ENCODE measurements around the gene BORCS6. TPM values are rescaled to one million over a fixed set of nuclear protein-coding genes. Genes with fewer than 3 reads are reported as not detected.

Gene BORCS6
- total and polyA plus RNA-seq, 2 donors = 8.5 to 11.4 TPM

- H3K27ac ChIP-seq (ENCODE audit: low read depth in 1 of 2, low read length in 1 of 2) = peak overlapping the region in 1 of 2 donors; percentile 21
- WGBS = 91% methylated on average over 4 of the region's 4 CpGs
- no peak overlapping the region for H3K4me3 ChIP-seq (ENCODE audit: low read length in 2 of 2)
- H3K4me1 ChIP-seq (ENCODE audit: control insufficient read depth in 2 of 2, insufficient read depth in 2 of 2, low read length in 2 of 2) = peaks cover 46 to 81% of the 10 kb centered on the region in 2 donors
- H3K27me3 ChIP-seq (ENCODE audit: control insufficient read depth in 2 of 2, insufficient read depth in 1 of 2, low read length in 1 of 2) = no peaks in the 10 kb centered on the region
- H3K9me3 ChIP-seq (ENCODE audit: control insufficient read depth in 2 of 2, insufficient read depth in 1 of 2, low read length in 1 of 2) = peaks cover 0 to 6% of the 10 kb centered on the region in 2 donors
- H3K36me3 ChIP-seq (ENCODE audit: control insufficient read depth in 2 of 2, insufficient read depth in 2 of 2, low read length in 1 of 2) = peaks cover 26 to 31% of the 10 kb centered on the region in 2 donors
- DNase-seq (ENCODE audit: low read depth in 6 of 9, low spot score in 9 of 9) = no peak
Observed at GRCh38 chr17:8160224-8160577, 29.8 kb downstream of the BORCS6 start.

- Histone ChIP-seq H3K36me3 (ENCODE audit: control insufficient read depth in 2 of 2, insufficient read depth in 2 of 2, low read length in 1 of 2) (peaks cover 26 to 31% of the 10 kb centered on the region in 2 donors), H3K9me3 (ENCODE audit: control insufficient read depth in 2 of 2, insufficient read depth in 1 of 2, low read length in 1 of 2) (peaks cover 0 to 6% of the 10 kb centered on the region in 2 donors), H3K4me3 (ENCODE audit: low read length in 2 of 2) (no peak overlapping the region), H3K4me1 (ENCODE audit: control insufficient read depth in 2 of 2, insufficient read depth in 2 of 2, low read length in 2 of 2) (peaks cover 50 to 81% of the 10 kb centered on the region in 2 donors), H3K27ac (ENCODE audit: low read depth in 1 of 2, low read length in 1 of 2) (peak overlapping the region in 1 of 2 donors; percentile 55), H3K27me3 (ENCODE audit: control insufficient read depth in 2 of 2, insufficient read depth in 1 of 2, low read length in 1 of 2) (no peaks in the 10 kb centered on the region)
- 95% methylated on average over 4 of the region's 4 CpGs for WGBS
- no peak for DNase-seq (ENCODE audit: low read depth in 6 of 9, low spot score in 9 of 9)
Observed at GRCh38 chr17:8159459-8160223, 30.3 kb downstream of the BORCS6 start.

- Histone ChIP-seq H3K27me3 (ENCODE audit: control insufficient read depth in 2 of 2, insufficient read depth in 1 of 2, low read length in 1 of 2) (no peaks in the 10 kb centered on the region), H3K4me3 (ENCODE audit: low read length in 2 of 2) (no peak overlapping the region), H3K27ac (ENCODE audit: low read depth in 1 of 2, low read length in 1 of 2) (peak overlapping the region; percentile 34 to 87), H3K4me1 (ENCODE audit: control insufficient read depth in 2 of 2, insufficient read depth in 2 of 2, low read length in 2 of 2) (peaks cover 50 to 81% of the 10 kb centered on the region in 2 donors), H3K9me3 (ENCODE audit: control insufficient read depth in 2 of 2, insufficient read depth in 1 of 2, low read length in 1 of 2) (peaks cover 0 to 3% of the 10 kb centered on the region in 2 donors), H3K36me3 (ENCODE audit: control insufficient read depth in 2 of 2, insufficient read depth in 2 of 2, low read length in 1 of 2) (peaks cover 26 to 31% of the 10 kb centered on the region in 2 donors)
- DNase-seq (ENCODE audit: low read depth in 6 of 9, low spot score in 9 of 9) = no peak
- WGBS = 73% methylated on average over 3 of the region's 3 CpGs
Observed at GRCh38 chr17:8159032-8159400, 31.0 kb downstream of the BORCS6 start.

GRCh38 chr17:8158267-8159031 is 31.5 kb downstream of the BORCS6 start:
- Histone ChIP-seq H3K4me3 (ENCODE audit: low read length in 2 of 2) (no peak overlapping the region), H3K27me3 (ENCODE audit: control insufficient read depth in 2 of 2, insufficient read depth in 1 of 2, low read length in 1 of 2) (no peaks in the 10 kb centered on the region), H3K9me3 (ENCODE audit: control insufficient read depth in 2 of 2, insufficient read depth in 1 of 2, low read length in 1 of 2) (peaks cover 0 to under 1% of the 10 kb centered on the region in 2 donors), H3K36me3 (ENCODE audit: control insufficient read depth in 2 of 2, insufficient read depth in 2 of 2, low read length in 1 of 2) (peaks cover 26 to 31% of the 10 kb centered on the region in 2 donors), H3K27ac (ENCODE audit: low read depth in 1 of 2, low read length in 1 of 2) (peak overlapping the region; percentile 73 to 87), H3K4me1 (ENCODE audit: control insufficient read depth in 2 of 2, insufficient read depth in 2 of 2, low read length in 2 of 2) (peaks cover 46 to 81% of the 10 kb centered on the region in 2 donors)
- DNase-seq (ENCODE audit: low read depth in 6 of 9, low spot score in 9 of 9) = peak in 5 of 9 donors; percentile 67 to 89 (median 81)
- WGBS = 60% methylated on average over 20 of the region's 20 CpGs

GRCh38 chr17:8156246-8156992 is 33.6 kb downstream of the BORCS6 start:
- H3K36me3 ChIP-seq (ENCODE audit: control insufficient read depth in 2 of 2, insufficient read depth in 2 of 2, low read length in 1 of 2) = peaks cover 22 to 27% of the 10 kb centered on the region in 2 donors
- H3K9me3 ChIP-seq (ENCODE audit: control insufficient read depth in 2 of 2, insufficient read depth in 1 of 2, low read length in 1 of 2) = no peaks in the 10 kb centered on the region
- WGBS = under 1% methylated on average over 59 of the region's 59 CpGs
- no peaks in the 10 kb centered on the region for H3K27me3 ChIP-seq (ENCODE audit: control insufficient read depth in 2 of 2, insufficient read depth in 1 of 2, low read length in 1 of 2)
- H3K27ac ChIP-seq (ENCODE audit: low read depth in 1 of 2, low read length in 1 of 2) = peak overlapping the region; percentile 94 to 99
- H3K4me1 ChIP-seq (ENCODE audit: control insufficient read depth in 2 of 2, insufficient read depth in 2 of 2, low read length in 2 of 2) = peaks cover 40 to 89% of the 10 kb centered on the region in 2 donors
- DNase-seq (ENCODE audit: low read depth in 6 of 9, low spot score in 9 of 9) = peak; percentile 97 to 100 (median 100)
- H3K4me3 ChIP-seq (ENCODE audit: low read length in 2 of 2) = peak overlapping the region; percentile 53

GRCh38 chr17:8155996-8156245 is 34.1 kb downstream of the BORCS6 start:
- no peak for DNase-seq (ENCODE audit: low read depth in 6 of 9, low spot score in 9 of 9)
- 6% methylated on average over 11 of the region's 11 CpGs for WGBS
- Histone ChIP-seq H3K4me1 (ENCODE audit: control insufficient read depth in 2 of 2, insufficient read depth in 2 of 2, low read length in 2 of 2) (peaks cover 39 to 87% of the 10 kb centered on the region in 2 donors), H3K27me3 (ENCODE audit: control insufficient read depth in 2 of 2, insufficient read depth in 1 of 2, low read length in 1 of 2) (no peaks in the 10 kb centered on the region), H3K36me3 (ENCODE audit: control insufficient read depth in 2 of 2, insufficient read depth in 2 of 2, low read length in 1 of 2) (peaks cover 17 to 22% of the 10 kb centered on the region in 2 donors), H3K9me3 (ENCODE audit: control insufficient read depth in 2 of 2, insufficient read depth in 1 of 2, low read length in 1 of 2) (no peaks in the 10 kb centered on the region), H3K4me3 (ENCODE audit: low read length in 2 of 2) (peak overlapping the region; percentile 53), H3K27ac (ENCODE audit: low read depth in 1 of 2, low read length in 1 of 2) (peak overlapping the region; percentile 91 to 94)

GRCh38 chr17:8155231-8155995 is 34.6 kb downstream of the BORCS6 start:
- DNase-seq (ENCODE audit: low read depth in 6 of 9, low spot score in 9 of 9) = peak in 1 of 9 donors; percentile 22
- 74% methylated on average over 14 of the region's 14 CpGs for WGBS

GRCh38 chr17:8154608-8155155 is 35.3 kb downstream of the BORCS6 start:
- peak overlapping the region; percentile 91 to 94 for H3K27ac ChIP-seq (ENCODE audit: low read depth in 1 of 2, low read length in 1 of 2)
- H3K4me1 ChIP-seq (ENCODE audit: control insufficient read depth in 2 of 2, insufficient read depth in 2 of 2, low read length in 2 of 2) = peaks cover 45 to 82% of the 10 kb centered on the region in 2 donors
- WGBS = 83% methylated on average over 11 of the region's 11 CpGs
- H3K9me3 ChIP-seq (ENCODE audit: control insufficient read depth in 2 of 2, insufficient read depth in 1 of 2, low read length in 1 of 2) = peaks cover 0 to 3% of the 10 kb centered on the region in 2 donors
- no peak for DNase-seq (ENCODE audit: low read depth in 6 of 9, low spot score in 9 of 9)
- no peaks in the 10 kb centered on the region for H3K27me3 ChIP-seq (ENCODE audit: control insufficient read depth in 2 of 2, insufficient read depth in 1 of 2, low read length in 1 of 2)
- H3K36me3 ChIP-seq (ENCODE audit: control insufficient read depth in 2 of 2, insufficient read depth in 2 of 2, low read length in 1 of 2) = peaks cover 14 to 22% of the 10 kb centered on the region in 2 donors
- H3K4me3 ChIP-seq (ENCODE audit: low read length in 2 of 2) = peak overlapping the region; percentile 9 to 53

More at GRCh38 chr17:8155231-8155995, 34.6 kb downstream of the BORCS6 start:
- Histone ChIP-seq H3K27me3 (ENCODE audit: control insufficient read depth in 2 of 2, insufficient read depth in 1 of 2, low read length in 1 of 2) (no peaks in the 10 kb centered on the region), H3K4me3 (ENCODE audit: low read length in 2 of 2) (peak overlapping the region; percentile 53), H3K9me3 (ENCODE audit: control insufficient read depth in 2 of 2, insufficient read depth in 1 of 2, low read length in 1 of 2) (peaks cover 0 to 3% of the 10 kb centered on the region in 2 donors), H3K4me1 (ENCODE audit: control insufficient read depth in 2 of 2, insufficient read depth in 2 of 2, low read length in 2 of 2) (peaks cover 41 to 88% of the 10 kb centered on the region in 2 donors), H3K36me3 (ENCODE audit: control insufficient read depth in 2 of 2, insufficient read depth in 2 of 2, low read length in 1 of 2) (peaks cover 13 to 21% of the 10 kb centered on the region in 2 donors), H3K27ac (ENCODE audit: low read depth in 1 of 2, low read length in 1 of 2) (peak overlapping the region; percentile 91 to 94)
